ENCODE results near the gene PCSK1. TPM values are rescaled to one million over a fixed set of nuclear protein-coding genes. Genes with fewer than 3 reads are reported as not detected.

The PCSK1 gene
- total and polyA plus RNA-seq, 2 of the 8 experiments (the other 6 are each of a cell fraction or from before 2014, with no cell fraction given) = 1.3 to 3.2 TPM

DNA sequence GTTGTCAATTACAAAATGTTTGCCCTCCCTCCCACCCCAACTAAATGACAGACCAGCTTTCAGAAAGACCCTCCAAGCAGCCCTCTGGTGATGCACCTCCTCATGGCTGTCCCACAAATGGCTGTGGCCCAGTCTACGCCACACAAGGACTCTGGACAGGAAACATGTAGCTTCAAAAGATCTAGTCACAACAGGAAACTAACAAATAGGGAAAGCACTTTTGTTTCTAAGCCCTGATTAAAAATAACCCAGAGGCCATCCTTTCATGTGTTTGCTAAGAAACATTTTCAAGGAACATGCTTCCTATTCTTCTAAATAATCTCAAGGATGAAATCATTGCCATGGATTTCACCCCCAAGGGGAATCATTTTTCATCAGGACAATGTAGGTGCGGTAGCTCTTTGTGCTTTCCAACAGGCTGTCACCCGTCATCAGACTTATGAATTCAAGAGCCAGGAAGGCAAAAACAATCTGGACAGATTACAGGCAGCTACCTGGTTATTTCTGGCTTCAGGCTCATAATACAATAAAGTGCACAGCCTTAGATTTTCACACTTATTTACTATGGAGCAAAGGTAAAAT, 20.1 kb downstream of the PCSK1 start:
- no peaks in the 10 kb centered on the region for H3K9me3 ChIP-seq (ENCODE audit: insufficient read depth in 2 of 2, low read depth in 1 of 2, low read length in 1 of 2)
- H3K4me2 ChIP-seq (ENCODE audit: insufficient read depth in 1 of 2, low read depth in 2 of 2, low read length in 2 of 2) = no peak overlapping the region
- no peaks in the 10 kb centered on the region for H3K79me2 ChIP-seq (ENCODE audit: control insufficient read depth in 1 of 2, insufficient read depth in 2 of 2, low read length in 2 of 2)
- no peak overlapping the region for H2AK5ac ChIP-seq (ENCODE audit: low read depth, low read length)
- no peak overlapping the region for H2BK15ac ChIP-seq (ENCODE audit: low read length)
- no peaks in the 10 kb centered on the region for H3K23me2 ChIP-seq (ENCODE audit: low read depth, low read length)
- no peak overlapping the region for H4K5ac ChIP-seq (ENCODE audit: insufficient read length, low read depth, low read length)
- POLR2A ChIA-PET (ENCODE audit: partially characterized antibody) = no interaction called here
- FAIRE-seq = no peak
- H4K8ac ChIP-seq (ENCODE audit: extremely low read depth, insufficient read depth, low read length) = no peak overlapping the region
- no peak overlapping the region for H2BK12ac ChIP-seq (ENCODE audit: low read depth, low read length)
- H2AFZ ChIP-seq (ENCODE audit: low read length) = no peak overlapping the region
- H2BK20ac ChIP-seq (ENCODE audit: low read length) = no peak overlapping the region
- no peaks in the 10 kb centered on the region for H3K36me3 ChIP-seq (ENCODE audit: control insufficient read depth in 2 of 4, insufficient read depth in 4 of 4, low read length in 3 of 4)
- H3K4ac ChIP-seq (replicated peaks; ENCODE audit: insufficient read length, low read depth, low read length) = no peak overlapping the region
- H3K27ac ChIP-seq (ENCODE audit: low read depth, low read length) = no peak overlapping the region
- H3K9ac ChIP-seq (replicated peaks in 1 of 4; ENCODE audit: extremely low read depth in 1 of 4, low read depth in 3 of 4, low read length in 3 of 4) = no peak overlapping the region
- no peak overlapping the region for H4K91ac ChIP-seq (replicated peaks; ENCODE audit: insufficient read length, low read length)
- no peaks in the 10 kb centered on the region for H4K20me1 ChIP-seq (replicated peaks in 1 of 2; ENCODE audit: control insufficient read depth in 1 of 2, insufficient read depth in 2 of 2, low read length in 2 of 2)
- peaks cover 0 to 2% (median 0%) of the 10 kb centered on the region in 4 experiments; a peak in 1 of 7 replicates for H3K4me1 ChIP-seq (replicated peaks in 1 of 4; ENCODE audit: control insufficient read depth in 3 of 4, insufficient read depth in 4 of 4, low read length in 3 of 4)
- TF ChIP-seq ZNF274 (IDR thresholded peaks at IDR 0.05; ENCODE audit: borderline replicate concordance, extremely low read depth, low read length) = no peak
- TF ChIP-seq CBX5 (IDR thresholded peaks at IDR 0.05; ENCODE audit: low read depth, low read length) = no peak
- 96% methylated on average over 3 of the region's 3 CpGs; no CpG with 5 or more reads in 1 of the 2 experiments for WGBS, 2 experiments (ENCODE audit: extremely low coverage in 1 of 2, insufficient coverage in 1 of 2, insufficient read length in 1 of 2, insufficient replicate concordance in 2 of 2, low coverage in 1 of 2, low lambda C conversion rate in 2 of 2, missing lambda C conversion rate in 1 of 2)
- no peak overlapping the region for H3K56ac ChIP-seq (replicated peaks; ENCODE audit: insufficient read length, low read depth, low read length)
- no peak for DNase-seq (ENCODE audit: low read depth in 1 of 2, low spot score in 2 of 2)
- H3K23ac ChIP-seq (ENCODE audit: insufficient read length) = no peak overlapping the region
- CTCF ChIA-PET (ENCODE audit: partially characterized antibody) = interaction anchor here (0.6 to 1.0 kb wide), 3 partner anchors 9 to 72 kb away, joined by 3 to 4 read pairs (median 3); no protein-coding TSS in a partner anchor
- no peak overlapping the region for H2BK120ac ChIP-seq (replicated peaks; ENCODE audit: low read depth, low read length)
- H2BK5ac ChIP-seq (ENCODE audit: low read depth, low read length) = no peak overlapping the region
- no peaks in the 10 kb centered on the region for H3K27me3 ChIP-seq (replicated peaks in 1 of 4; ENCODE audit: control insufficient read depth in 3 of 4, extremely low read depth in 1 of 4, insufficient read depth in 3 of 4, low read length in 3 of 4)
- no peak overlapping the region for H3K14ac ChIP-seq (ENCODE audit: insufficient read length)
- no peaks in the 10 kb centered on the region for H3K79me1 ChIP-seq (ENCODE audit: low read depth, low read length)
- H3K4me3 ChIP-seq (ENCODE audit: extremely low read depth in 1 of 4, insufficient read depth in 2 of 4, low read depth in 3 of 4, low read length in 4 of 4) = no peak overlapping the region
- H3K18ac ChIP-seq (ENCODE audit: extremely low read depth, low read length) = no peak overlapping the region

Measured in H1 (cell line).